HG03064 (cell line): Measurements from ENCODE around the gene SCGB1D1.

ENCODE experiments used
- ATAC-seq: cut with Tn5 transposase; IDR thresholded peaks from one replicate; pipeline ENCODE4 v1.9.1; 2021; ENCODE audit warnings: low read depth; ENCODE audit not compliant: unreplicated experiment

The SCGB1D1 gene

DNA sequence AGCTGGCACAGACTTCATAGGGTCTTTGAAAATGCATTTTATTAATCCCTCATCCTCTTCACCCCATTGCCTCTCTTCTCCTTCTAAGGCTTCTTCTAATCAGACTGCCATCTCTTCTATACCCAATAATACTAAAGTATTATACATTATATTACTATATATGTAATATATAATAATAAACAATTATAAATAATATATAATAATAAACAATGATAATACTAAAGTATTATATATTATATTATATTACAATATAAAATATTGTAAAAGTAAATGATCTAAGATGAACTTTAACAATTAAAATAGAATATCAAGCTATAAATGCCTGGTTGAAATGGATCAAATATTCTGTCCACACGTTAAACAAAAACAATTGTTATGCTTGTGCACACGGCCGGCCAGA lies 31.5 kb downstream of the SCGB1D1 start:
- no peak for ATAC-seq

DNA sequence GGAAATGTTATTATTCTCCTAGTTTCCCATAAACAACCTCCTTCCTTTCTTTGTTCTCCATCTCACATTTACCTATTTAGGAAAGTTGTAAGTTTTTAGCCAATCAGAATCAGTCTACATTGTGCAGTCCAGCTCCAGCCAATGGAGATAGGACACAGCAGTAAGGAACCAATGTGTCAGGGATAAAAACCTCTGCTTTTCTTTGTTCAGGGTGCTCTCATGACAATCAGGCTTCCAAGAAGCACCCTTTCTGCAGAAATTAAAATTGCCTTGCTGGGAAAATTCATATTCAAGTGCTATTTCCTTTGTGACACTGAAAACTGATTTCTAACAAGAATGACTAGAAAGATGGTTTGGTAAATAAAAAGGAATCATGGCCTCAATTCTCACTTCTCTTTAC lies 33.1 kb downstream of the SCGB1D1 start:
- no peak for ATAC-seq

DNA sequence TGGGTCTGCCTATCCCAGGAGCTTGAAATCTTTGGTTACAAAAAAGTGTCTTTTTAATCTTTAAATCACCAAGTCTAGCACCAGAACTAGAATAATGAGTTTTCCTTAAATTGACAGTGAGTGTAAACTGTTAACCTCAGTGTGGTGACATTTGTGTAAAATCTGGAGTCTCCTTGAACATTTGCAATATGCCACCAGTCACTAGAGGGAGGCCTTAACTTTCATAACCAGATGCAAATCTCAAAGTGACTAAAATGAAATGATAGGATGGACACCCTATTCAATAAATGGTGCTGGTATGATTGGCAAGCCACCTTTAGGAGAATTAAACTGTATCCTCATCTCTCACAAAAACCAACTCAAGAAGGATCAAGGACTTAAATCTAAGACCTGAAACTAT lies 43.7 kb downstream of the SCGB1D1 start:
- no peak for ATAC-seq

GRCh38 chr11:62236187-62236586 lies 46.2 kb downstream of the SCGB1D1 start:
- no peak for ATAC-seq

GRCh38 chr11:62237499-62237898 lies 47.5 kb downstream of the SCGB1D1 start:
- no peak for ATAC-seq

GRCh38 chr11:62238151-62238550 lies 48.1 kb downstream of the SCGB1D1 start:
- ATAC-seq, result no peak

DNA sequence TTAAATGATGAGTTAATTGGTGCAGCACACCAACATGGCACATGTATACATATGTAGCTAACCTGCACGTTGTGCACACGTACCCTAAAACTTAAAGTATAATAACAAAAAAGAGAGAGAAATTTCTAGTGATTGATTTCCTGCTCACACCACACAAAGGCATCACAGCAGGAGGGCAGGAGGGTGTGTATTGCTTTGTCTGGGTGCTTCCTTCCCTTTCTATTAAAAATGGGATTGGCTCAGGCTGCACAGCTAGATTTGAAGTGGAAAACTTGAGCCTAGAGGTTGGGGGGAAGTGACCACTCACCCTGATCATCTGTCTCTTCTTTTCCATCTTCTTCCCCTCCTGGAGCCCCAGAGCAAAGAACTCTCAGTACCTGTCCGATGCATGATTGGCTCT lies 51.1 kb downstream of the SCGB1D1 start:
- ATAC-seq, result no peak

DNA sequence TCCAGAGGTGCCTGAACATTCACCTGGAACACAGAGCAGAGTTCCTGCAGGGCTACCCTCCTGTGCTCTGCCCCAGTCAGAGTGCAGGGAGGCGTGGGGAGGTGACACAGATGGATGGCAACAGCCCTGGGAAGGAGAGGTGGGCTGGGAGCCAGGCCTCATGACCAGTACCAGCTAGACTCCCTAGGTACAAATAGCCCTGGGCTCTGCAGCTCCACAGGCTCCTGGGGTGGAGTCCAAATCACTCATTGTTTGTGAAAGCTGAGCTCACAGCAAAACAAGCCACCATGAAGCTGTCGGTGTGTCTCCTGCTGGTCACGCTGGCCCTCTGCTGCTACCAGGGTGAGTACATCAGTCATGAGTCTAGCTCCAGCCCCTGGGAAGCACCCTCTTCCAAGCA lies 52.0 kb downstream of the SCGB1D1 start, which contains the start of gene SCGB1D2:
Gene SCGB1D2, plus strand, starts transcription at position 219 of the 400 bp plus-strand sequence. Its CDS starts 69 bp downstream, at position 288.
- ATAC-seq, result no peak
